Neural progenitor cell (in vitro differentiated cells): ENCODE results near the gene FSTL4. TPM values are rescaled to one million over a fixed set of nuclear protein-coding genes. Genes with fewer than 3 reads are reported as not detected.
A peak's percentile ranks its signal among the peaks of the same experiment; 100 is the strongest.

Experiments used
- DNase-seq: peaks from one replicate; pipeline ENCODE4 v3.0.0-alpha.2; 2016; ENCODE audit warnings: low spot score
- H2AFZ ChIP-seq: fragments of 200-600 bp; sonication (generic); replicated peaks from 2 replicates; pipeline ENCODE4 v1.6.1; 2016; ENCODE audit warnings: antibody characterized with exemption
- H3F3A ChIP-seq: fragments of 200-600 bp; sonication (generic); 2 replicates; pipeline ENCODE4 v1.6.1; 2016; ENCODE audit warnings: antibody characterized with exemption, low read depth
- H3K27ac ChIP-seq: fragments of 200-600 bp; sonication (generic); 2 replicates; pipeline ENCODE4 v1.5.1; 2016; ENCODE audit warnings: mild to moderate bottlenecking
- H3K27me3 ChIP-seq: fragments of 200-600 bp; sonication (generic); 2 replicates; pipeline ENCODE4 v1.6.1; 2016; ENCODE audit warnings: mild to moderate bottlenecking, moderate library complexity
- H3K36me3 ChIP-seq: fragments of 200-600 bp; sonication (generic); 2 replicates; pipeline ENCODE4 v1.5.1; 2016
- H3K4me1 ChIP-seq: fragments of 200-600 bp; sonication (generic); 2 replicates; pipeline ENCODE4 v1.6.1; 2016; ENCODE audit warnings: mixed run types
- H3K4me2 ChIP-seq: fragments of 200-600 bp; sonication (generic); 2 replicates; pipeline ENCODE4 v1.6.1; 2016
- H3K4me3 ChIP-seq: fragments of 200-600 bp; sonication (generic); 2 replicates; pipeline ENCODE4 v1.5.1; 2016
- H3K79me2 ChIP-seq: fragments of 200-600 bp; sonication (generic); 2 replicates; pipeline ENCODE4 v1.6.1; 2016; ENCODE audit warnings: low read depth
- H3K9ac ChIP-seq: fragments of 200-600 bp; sonication (generic); 2 replicates; pipeline ENCODE4 v1.6.1; 2016
- H3K9me3 ChIP-seq: fragments of 200-600 bp; sonication (generic); 2 replicates; pipeline ENCODE4 v1.5.1; 2016; ENCODE audit warnings: low read depth
- H4K20me1 ChIP-seq: fragments of 200-600 bp; sonication (generic); 2 replicates; pipeline ENCODE4 v1.6.1; 2016; ENCODE audit warnings: low read depth
- H3K27ac Mint-ChIP-seq: 3 replicates; pipeline ENCODE4 v1.8.0; 2021; ENCODE audit warnings: mixed read lengths
- H3K27me3 Mint-ChIP-seq: 2 replicates; pipeline ENCODE4 v1.8.0; 2022; ENCODE audit warnings: low read depth, mild to moderate bottlenecking, inconsistent platforms, moderate library complexity, mixed read lengths; ENCODE audit not compliant: insufficient read depth
- H3K36me3 Mint-ChIP-seq: 3 replicates; pipeline ENCODE4 v1.8.0; 2021; ENCODE audit warnings: mixed read lengths
- H3K4me1 Mint-ChIP-seq: 3 replicates; pipeline ENCODE4 v1.8.0; 2021; ENCODE audit warnings: mixed read lengths
- H3K4me3 Mint-ChIP-seq: 3 replicates; pipeline ENCODE4 v1.8.0; 2021; ENCODE audit warnings: mild to moderate bottlenecking, moderate library complexity, mixed read lengths
- H3K9me3 Mint-ChIP-seq: 3 replicates; pipeline ENCODE4 v1.8.0; 2020; ENCODE audit warnings: mixed read lengths
- EZH2 ChIP-seq: fragments of 200-600 bp; sonication (generic); IDR thresholded peaks from 2 replicates; pipeline ENCODE4 v1.6.1; 2017; ENCODE audit warnings: antibody characterized with exemption, mild to moderate bottlenecking, moderate library complexity
- EZH2phosphoT487 ChIP-seq: fragments of 200-600 bp; sonication (generic); IDR thresholded peaks from 2 replicates; pipeline ENCODE4 v1.6.1; 2017; ENCODE audit warnings: antibody characterized with exemption
- total RNA-seq: library from RNA; depleted of rRNA; stranded (reverse); fragments of >200 nt; gene quantifications from 2 replicates; pipeline ENCODE4 v1.2.3, GENCODE V29; 2015; ENCODE audit warnings: low replicate concordance
- TF ChIP-seq, protein P1 (sequence below): fragments of 200-600 bp; sonication (generic); IDR thresholded peaks from 2 replicates; pipeline ENCODE4 v1.5.1; 2017; ENCODE audit warnings: antibody characterized with exemption, mild to moderate bottlenecking

FSTL4 gene
- total RNA-seq, 1 donor from 2014 or later = 0.95 TPM

DNA sequence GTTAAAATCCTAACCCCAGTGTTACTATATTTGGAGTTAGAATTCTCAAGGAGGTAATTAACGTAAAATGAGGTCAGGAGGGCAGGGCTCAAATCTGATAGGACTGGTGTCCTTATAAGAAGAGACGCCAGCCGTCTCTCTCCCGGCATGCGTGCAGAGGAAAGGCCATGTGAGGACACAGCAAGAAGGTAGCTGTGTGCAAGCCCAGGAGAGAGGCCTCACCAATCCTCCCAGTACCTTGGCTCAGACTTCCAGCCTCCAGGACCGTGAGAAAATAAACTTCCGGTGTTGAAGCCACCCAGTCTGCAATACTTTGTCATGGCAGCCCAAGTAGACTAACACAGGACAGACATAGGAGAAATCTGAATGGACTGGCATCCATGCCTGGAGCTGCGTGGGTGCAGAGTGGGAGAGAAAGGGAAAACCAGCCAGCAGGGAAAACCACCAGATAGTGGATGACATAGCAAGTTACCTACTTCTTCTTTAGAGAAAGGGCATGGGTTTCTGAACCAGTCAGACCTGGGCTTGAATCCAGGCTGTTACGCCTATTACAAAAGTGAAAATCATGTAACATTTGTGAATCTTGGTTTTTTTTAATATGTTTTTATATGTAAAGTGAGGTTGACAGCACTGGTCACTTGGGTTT, 89.2 kb downstream of the FSTL4 start:
- H3K4me1 Mint-ChIP-seq = peaks cover 23% of the 10 kb centered on the region
- no peak for TF ChIP-seq EZH2phosphoT487
- TF ChIP-seq, protein P1, sequence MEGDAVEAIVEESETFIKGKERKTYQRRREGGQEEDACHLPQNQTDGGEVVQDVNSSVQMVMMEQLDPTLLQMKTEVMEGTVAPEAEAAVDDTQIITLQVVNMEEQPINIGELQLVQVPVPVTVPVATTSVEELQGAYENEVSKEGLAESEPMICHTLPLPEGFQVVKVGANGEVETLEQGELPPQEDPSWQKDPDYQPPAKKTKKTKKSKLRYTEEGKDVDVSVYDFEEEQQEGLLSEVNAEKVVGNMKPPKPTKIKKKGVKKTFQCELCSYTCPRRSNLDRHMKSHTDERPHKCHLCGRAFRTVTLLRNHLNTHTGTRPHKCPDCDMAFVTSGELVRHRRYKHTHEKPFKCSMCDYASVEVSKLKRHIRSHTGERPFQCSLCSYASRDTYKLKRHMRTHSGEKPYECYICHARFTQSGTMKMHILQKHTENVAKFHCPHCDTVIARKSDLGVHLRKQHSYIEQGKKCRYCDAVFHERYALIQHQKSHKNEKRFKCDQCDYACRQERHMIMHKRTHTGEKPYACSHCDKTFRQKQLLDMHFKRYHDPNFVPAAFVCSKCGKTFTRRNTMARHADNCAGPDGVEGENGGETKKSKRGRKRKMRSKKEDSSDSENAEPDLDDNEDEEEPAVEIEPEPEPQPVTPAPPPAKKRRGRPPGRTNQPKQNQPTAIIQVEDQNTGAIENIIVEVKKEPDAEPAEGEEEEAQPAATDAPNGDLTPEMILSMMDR = no peak
- TF ChIP-seq EZH2 = no peak
- peaks cover 21% of the 10 kb centered on the region for H3K4me1 ChIP-seq
- no peaks in the 10 kb centered on the region for H3K79me2 ChIP-seq
- H2AFZ ChIP-seq = no peak overlapping the region
- no peak overlapping the region for H3K9ac ChIP-seq
- no peaks in the 10 kb centered on the region for H3K36me3 ChIP-seq
- no peaks in the 10 kb centered on the region for H3F3A ChIP-seq
- H3K4me3 ChIP-seq = no peak overlapping the region
- no peaks in the 10 kb centered on the region for H4K20me1 ChIP-seq
- H3K9me3 Mint-ChIP-seq = no peaks in the 10 kb centered on the region
- H3K4me2 ChIP-seq = no peak overlapping the region
- DNase-seq = no peak
- H3K27ac ChIP-seq = no peak overlapping the region
- H3K27me3 Mint-ChIP-seq = peaks cover 2% of the 10 kb centered on the region
- no peaks in the 10 kb centered on the region for H3K36me3 Mint-ChIP-seq
- H3K27me3 ChIP-seq = no peaks in the 10 kb centered on the region
- H3K27ac Mint-ChIP-seq = peak overlapping the region; percentile 39
- H3K9me3 ChIP-seq = no peaks in the 10 kb centered on the region
- H3K4me3 Mint-ChIP-seq = no peak overlapping the region

- Histone ChIP-seq H3K4me3 (no peak overlapping the region), H4K20me1 (no peaks in the 10 kb centered on the region), H3K36me3 (no peaks in the 10 kb centered on the region), H3K9me3 (no peaks in the 10 kb centered on the region), H3K4me2 (no peak overlapping the region), H2AFZ (no peak overlapping the region), H3K27me3 (no peaks in the 10 kb centered on the region), H3K79me2 (no peaks in the 10 kb centered on the region), H3F3A (no peaks in the 10 kb centered on the region), H3K9ac (no peak overlapping the region), H3K4me1 (peaks cover 21% of the 10 kb centered on the region), H3K27ac (no peak overlapping the region)
- no peak overlapping the region for H3K27ac Mint-ChIP-seq
- peaks cover 2% of the 10 kb centered on the region for H3K27me3 Mint-ChIP-seq
- TF ChIP-seq EZH2 (no peak), EZH2phosphoT487 (no peak)
- TF ChIP-seq, protein P1 = no peak
- no peaks in the 10 kb centered on the region for H3K9me3 Mint-ChIP-seq
- DNase-seq = no peak
- peaks cover 21% of the 10 kb centered on the region for H3K4me1 Mint-ChIP-seq
- no peaks in the 10 kb centered on the region for H3K36me3 Mint-ChIP-seq
- no peak overlapping the region for H3K4me3 Mint-ChIP-seq
Observed at GRCh38 chr5:133521801-133522200, 90.5 kb downstream of the FSTL4 start.

DNA sequence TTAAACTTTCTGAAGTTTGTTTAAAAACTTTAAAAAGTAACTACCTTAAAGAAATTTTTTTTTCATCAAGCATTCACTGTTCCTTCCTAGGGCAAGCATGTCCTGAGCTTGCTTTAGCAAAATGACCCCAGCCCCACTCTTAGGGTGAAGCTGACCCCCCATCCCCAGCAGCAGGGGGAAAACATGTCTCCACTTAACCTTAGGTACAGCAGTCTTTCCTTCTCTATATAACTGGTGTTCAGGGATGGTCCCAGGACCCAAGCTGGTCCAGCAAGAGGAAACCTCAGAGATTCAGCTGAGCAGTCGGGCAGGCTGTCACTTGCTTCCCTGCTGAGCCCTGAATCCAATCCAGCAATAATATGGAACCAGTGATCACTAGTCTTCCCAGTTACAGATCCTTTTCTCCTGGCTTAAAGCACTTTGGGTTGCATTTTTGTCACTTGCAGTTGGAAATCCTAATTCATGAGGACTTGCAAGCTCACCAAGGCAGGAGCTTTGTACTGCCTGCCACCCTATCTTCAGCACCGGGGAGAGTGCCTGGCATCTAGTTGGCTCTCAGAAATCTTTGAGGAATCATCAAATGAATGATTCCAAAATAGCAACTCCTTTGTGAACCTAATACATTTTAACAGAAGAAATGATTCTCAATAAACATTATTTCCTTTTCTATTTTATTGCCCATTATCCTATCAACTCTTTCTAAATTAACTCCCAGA, 91.2 kb downstream of the FSTL4 start:
- Histone ChIP-seq H2AFZ (no peak overlapping the region), H3K27ac (no peak overlapping the region), H3K9me3 (no peaks in the 10 kb centered on the region), H3F3A (no peaks in the 10 kb centered on the region), H3K4me1 (peaks cover 21% of the 10 kb centered on the region), H4K20me1 (no peaks in the 10 kb centered on the region), H3K4me3 (no peak overlapping the region), H3K9ac (no peak overlapping the region), H3K79me2 (no peaks in the 10 kb centered on the region), H3K27me3 (no peaks in the 10 kb centered on the region), H3K36me3 (no peaks in the 10 kb centered on the region), H3K4me2 (no peak overlapping the region)
- no peak for TF ChIP-seq EZH2phosphoT487
- TF ChIP-seq, protein P1 = no peak
- TF ChIP-seq EZH2 = no peak
- no peaks in the 10 kb centered on the region for H3K36me3 Mint-ChIP-seq
- H3K27ac Mint-ChIP-seq = no peak overlapping the region
- H3K27me3 Mint-ChIP-seq = peaks cover 2% of the 10 kb centered on the region
- H3K4me1 Mint-ChIP-seq = peaks cover 21% of the 10 kb centered on the region
- H3K9me3 Mint-ChIP-seq = no peaks in the 10 kb centered on the region
- no peak overlapping the region for H3K4me3 Mint-ChIP-seq
- no peak for DNase-seq
